BE2C (cell line): Measurements from ENCODE around the gene PDE9A.

Experiments used
- DNase-seq: peaks from one replicate; pipeline ENCODE4 v3.0.0-alpha.2; 2020
- H3K27me3 ChIP-seq: fragments of 250-450 bp; sonication (Bioruptor Pico); 2 replicates; pipeline ENCODE4 v1.5.1; 2020; ENCODE audit warnings: mild to moderate bottlenecking
- H3K36me3 ChIP-seq: fragments of 250-450 bp; sonication (Bioruptor Pico); 2 replicates; pipeline ENCODE4 v1.5.1; 2020; ENCODE audit warnings: mild to moderate bottlenecking
- H3K4me1 ChIP-seq: fragments of 250-450 bp; sonication (Bioruptor Pico); 2 replicates; pipeline ENCODE4 v1.5.1; 2020
- H3K4me3 ChIP-seq: 2 replicates; pipeline ENCODE4 v1.5.1; 2011; ENCODE audit warnings: low read depth, low read length
- H3K9me3 ChIP-seq: fragments of 250-450 bp; sonication (Bioruptor Pico); 2 replicates; pipeline ENCODE4 v1.5.1; 2020
- TF ChIP-seq, protein P1 (sequence below): IDR thresholded peaks from 2 replicates; pipeline ENCODE4 v1.5.1; 2012; ENCODE audit warnings: mild to moderate bottlenecking, low read depth, low read length

Gene PDE9A

GRCh38 chr21:42621819-42622177, 31.6 kb upstream of the PDE9A start:
- no peaks in the 10 kb centered on the region for H3K9me3 ChIP-seq
- no peak for DNase-seq
- TF ChIP-seq, protein P1, sequence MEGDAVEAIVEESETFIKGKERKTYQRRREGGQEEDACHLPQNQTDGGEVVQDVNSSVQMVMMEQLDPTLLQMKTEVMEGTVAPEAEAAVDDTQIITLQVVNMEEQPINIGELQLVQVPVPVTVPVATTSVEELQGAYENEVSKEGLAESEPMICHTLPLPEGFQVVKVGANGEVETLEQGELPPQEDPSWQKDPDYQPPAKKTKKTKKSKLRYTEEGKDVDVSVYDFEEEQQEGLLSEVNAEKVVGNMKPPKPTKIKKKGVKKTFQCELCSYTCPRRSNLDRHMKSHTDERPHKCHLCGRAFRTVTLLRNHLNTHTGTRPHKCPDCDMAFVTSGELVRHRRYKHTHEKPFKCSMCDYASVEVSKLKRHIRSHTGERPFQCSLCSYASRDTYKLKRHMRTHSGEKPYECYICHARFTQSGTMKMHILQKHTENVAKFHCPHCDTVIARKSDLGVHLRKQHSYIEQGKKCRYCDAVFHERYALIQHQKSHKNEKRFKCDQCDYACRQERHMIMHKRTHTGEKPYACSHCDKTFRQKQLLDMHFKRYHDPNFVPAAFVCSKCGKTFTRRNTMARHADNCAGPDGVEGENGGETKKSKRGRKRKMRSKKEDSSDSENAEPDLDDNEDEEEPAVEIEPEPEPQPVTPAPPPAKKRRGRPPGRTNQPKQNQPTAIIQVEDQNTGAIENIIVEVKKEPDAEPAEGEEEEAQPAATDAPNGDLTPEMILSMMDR = no peak
- peaks cover 26% of the 10 kb centered on the region for H3K27me3 ChIP-seq
- H3K4me3 ChIP-seq = no peak overlapping the region
- H3K36me3 ChIP-seq = no peaks in the 10 kb centered on the region
- H3K4me1 ChIP-seq = no peaks in the 10 kb centered on the region

DNA sequence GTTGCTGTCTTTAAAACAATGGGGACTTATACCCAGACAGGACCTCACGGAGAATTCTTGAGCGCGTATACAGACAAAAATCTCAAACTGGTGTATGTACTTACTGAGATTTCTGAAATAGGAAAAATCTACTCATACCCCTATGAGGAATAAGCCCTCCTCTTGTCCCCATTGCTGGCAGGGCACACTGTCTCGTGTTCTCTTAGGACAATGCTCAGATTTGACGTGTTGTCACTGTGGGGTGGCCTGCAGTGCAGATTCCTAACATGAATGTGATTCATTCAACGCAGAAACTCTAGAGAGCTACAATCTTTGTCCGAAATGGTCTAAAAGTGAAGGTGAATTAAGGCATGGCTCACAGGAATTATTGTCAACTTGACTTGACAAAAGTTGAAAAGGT, 31.1 kb upstream of the PDE9A start:
- no peak overlapping the region for H3K4me3 ChIP-seq
- DNase-seq = no peak
- TF ChIP-seq, protein P1 = no peak
- H3K36me3 ChIP-seq = no peaks in the 10 kb centered on the region
- no peaks in the 10 kb centered on the region for H3K4me1 ChIP-seq
- H3K27me3 ChIP-seq = peaks cover 22% of the 10 kb centered on the region
- no peaks in the 10 kb centered on the region for H3K9me3 ChIP-seq

GRCh38 chr21:42623694-42624093, 29.7 kb upstream of the PDE9A start:
- Histone ChIP-seq H3K4me3 (no peak overlapping the region), H3K9me3 (no peaks in the 10 kb centered on the region), H3K4me1 (no peaks in the 10 kb centered on the region), H3K27me3 (peaks cover 7% of the 10 kb centered on the region), H3K36me3 (no peaks in the 10 kb centered on the region)
- TF ChIP-seq, protein P1 = no peak
- no peak for DNase-seq

- Histone ChIP-seq H3K4me3 (no peak overlapping the region), H3K4me1 (no peaks in the 10 kb centered on the region), H3K9me3 (no peaks in the 10 kb centered on the region), H3K36me3 (no peaks in the 10 kb centered on the region), H3K27me3 (peaks cover 2% of the 10 kb centered on the region)
- TF ChIP-seq, protein P1 = no peak
- DNase-seq = no peak
Observed at GRCh38 chr21:42624095-42624790, 29.2 kb upstream of the PDE9A start.

- H3K27me3 ChIP-seq = no peaks in the 10 kb centered on the region
- TF ChIP-seq, protein P1 = no peak
Observed at GRCh38 chr21:42624936-42625335, 28.5 kb upstream of the PDE9A start.

GRCh38 chr21:42626171-42626570, 27.2 kb upstream of the PDE9A start:
- no peaks in the 10 kb centered on the region for H3K4me1 ChIP-seq

More at GRCh38 chr21:42624936-42625335, 28.5 kb upstream of the PDE9A start:
- Histone ChIP-seq H3K4me3 (no peak overlapping the region), H3K4me1 (no peaks in the 10 kb centered on the region), H3K36me3 (no peaks in the 10 kb centered on the region), H3K9me3 (peaks cover under 1% of the 10 kb centered on the region; the same call in 1 of the 2 replicates)
- DNase-seq = no peak

More at GRCh38 chr21:42626171-42626570, 27.2 kb upstream of the PDE9A start:
- Histone ChIP-seq H3K4me3 (no peak overlapping the region), H3K27me3 (no peaks in the 10 kb centered on the region), H3K9me3 (peaks cover 7% of the 10 kb centered on the region; the same call in 1 of the 2 replicates), H3K36me3 (no peaks in the 10 kb centered on the region)
- TF ChIP-seq, protein P1 = no peak
- DNase-seq = no peak
